Tibial artery (tissue), 4 donors: ENCODE data around the gene C5orf47.
A peak's percentile ranks its signal among the peaks of the same experiment; 100 is the strongest.

Source experiments
- DNase-seq, 2 donors: peaks; one replicate each; pipeline ENCODE4 v3.0.0-alpha.2; 2019
- H3K27ac ChIP-seq, 2 donors: fragments of 200-600 bp; sonication (generic) in 1 of 2; 1 replicate in 1 of 2; 2 replicates in 1 of 2; pipeline ENCODE4 v1.5.1; 2018 to 2019; ENCODE audit warnings: mild to moderate bottlenecking in 1 of 2
- H3K27me3 ChIP-seq, 2 donors: fragments of 200-600 bp; sonication (generic) in 1 of 2; one replicate each; pipeline versions ENCODE4 v1.5.1 to v1.6.0; 2016 to 2019
- H3K36me3 ChIP-seq, 3 donors: fragments of 200-600 bp; sonication (generic) in 2 of 3; one replicate each; pipeline ENCODE4 v1.5.1; 2016 to 2019; ENCODE audit warnings: mild to moderate bottlenecking in 2 of 3
- H3K4me1 ChIP-seq, 4 donors: fragments of 200-600 bp; sonication (generic) in 2 of 4; 1 replicate in 3 of 4; 2 replicates in 1 of 4; pipeline ENCODE4 v1.5.1; 2016 to 2019
- H3K4me3 ChIP-seq, 2 donors: fragments of 200-600 bp; sonication (generic) in 1 of 2; 1 replicate in 1 of 2; 2 replicates in 1 of 2; pipeline ENCODE4 v1.5.1; 2018 to 2019; ENCODE audit warnings: mild to moderate bottlenecking in 2 of 2
- H3K9me3 ChIP-seq, 3 donors: fragments of 200-600 bp; sonication (generic) in 1 of 3; one replicate each; pipeline ENCODE4 v1.5.1; 2016 to 2019
- intact Hi-C: fragments of 100-400 bp; cut with DNase I; formaldehyde crosslinking; loops from one replicate; pipeline ENCODE4 v1.15.0; 2023; ENCODE audit warnings: low total_unique reads
- TF ChIP-seq, protein P1 (sequence below), 2 experiments: fragments of 200-600 bp in 1 of 2; fragments of 450-650 bp in 1 of 2; IDR thresholded peaks; one replicate each; pipeline ENCODE4 v1.5.1; 2017 to 2019; ENCODE audit warnings: antibody characterized with exemption in 2 of 2, mild to moderate bottlenecking in 1 of 2, moderate library complexity in 1 of 2

The C5orf47 gene

DNA sequence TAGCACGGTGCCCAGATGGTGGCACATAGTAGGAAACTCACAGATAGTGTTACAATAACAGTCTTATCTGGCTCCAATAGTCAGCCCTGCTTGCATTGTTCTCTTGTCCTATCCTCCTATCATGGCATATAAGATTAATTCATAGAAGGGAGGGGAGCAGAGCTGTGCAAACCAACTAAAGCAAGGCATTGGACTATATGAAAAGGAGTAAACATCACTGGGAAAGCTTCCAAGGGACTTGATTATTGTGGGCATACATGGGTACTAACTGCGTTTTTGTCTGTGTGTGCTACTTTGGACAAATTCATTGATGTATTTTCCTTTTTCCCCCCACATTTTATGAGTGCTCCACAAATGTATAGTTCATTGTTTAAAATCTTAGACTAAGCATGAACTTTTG lies 43.8 kb upstream of the C5orf47 start:
- intact Hi-C loops = no loop called here
- no peak for DNase-seq
- no peaks in the 10 kb centered on the region for H3K27me3 ChIP-seq
- peaks cover 0 to 10% (median 2%) of the 10 kb centered on the region in 4 donors for H3K4me1 ChIP-seq
- peaks cover 22 to 52% (median 27%) of the 10 kb centered on the region in 3 donors for H3K36me3 ChIP-seq
- H3K9me3 ChIP-seq = no peaks in the 10 kb centered on the region
- no peak overlapping the region for H3K27ac ChIP-seq
- no peak overlapping the region for H3K4me3 ChIP-seq
- TF ChIP-seq, protein P1, sequence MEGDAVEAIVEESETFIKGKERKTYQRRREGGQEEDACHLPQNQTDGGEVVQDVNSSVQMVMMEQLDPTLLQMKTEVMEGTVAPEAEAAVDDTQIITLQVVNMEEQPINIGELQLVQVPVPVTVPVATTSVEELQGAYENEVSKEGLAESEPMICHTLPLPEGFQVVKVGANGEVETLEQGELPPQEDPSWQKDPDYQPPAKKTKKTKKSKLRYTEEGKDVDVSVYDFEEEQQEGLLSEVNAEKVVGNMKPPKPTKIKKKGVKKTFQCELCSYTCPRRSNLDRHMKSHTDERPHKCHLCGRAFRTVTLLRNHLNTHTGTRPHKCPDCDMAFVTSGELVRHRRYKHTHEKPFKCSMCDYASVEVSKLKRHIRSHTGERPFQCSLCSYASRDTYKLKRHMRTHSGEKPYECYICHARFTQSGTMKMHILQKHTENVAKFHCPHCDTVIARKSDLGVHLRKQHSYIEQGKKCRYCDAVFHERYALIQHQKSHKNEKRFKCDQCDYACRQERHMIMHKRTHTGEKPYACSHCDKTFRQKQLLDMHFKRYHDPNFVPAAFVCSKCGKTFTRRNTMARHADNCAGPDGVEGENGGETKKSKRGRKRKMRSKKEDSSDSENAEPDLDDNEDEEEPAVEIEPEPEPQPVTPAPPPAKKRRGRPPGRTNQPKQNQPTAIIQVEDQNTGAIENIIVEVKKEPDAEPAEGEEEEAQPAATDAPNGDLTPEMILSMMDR (IDR thresholded peaks at IDR 0.05) = no peak

DNA sequence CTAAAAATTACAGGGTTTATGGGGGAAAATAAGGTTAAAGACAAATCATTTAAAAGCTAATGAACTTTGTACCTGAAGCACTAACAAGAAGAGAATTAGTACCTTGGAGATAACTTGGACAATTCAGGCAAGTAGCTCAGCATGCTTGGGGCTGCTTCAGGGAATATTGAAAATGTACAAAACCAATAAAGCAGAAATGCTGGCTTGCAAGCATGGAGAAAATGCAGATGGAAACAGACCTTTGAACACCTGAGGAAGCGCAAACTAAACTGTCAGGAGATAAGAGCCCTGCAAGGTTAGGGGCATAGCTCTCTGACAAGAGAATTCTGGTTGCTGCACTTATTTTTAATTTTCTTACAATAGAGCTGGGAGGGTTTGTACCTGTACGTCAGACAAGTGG lies 42.6 kb upstream of the C5orf47 start:
- Histone ChIP-seq H3K4me1 (peaks cover 0 to 9% (median 2%) of the 10 kb centered on the region in 4 donors), H3K36me3 (peaks cover 33 to 64% (median 33%) of the 10 kb centered on the region in 3 donors), H3K4me3 (no peak overlapping the region), H3K27ac (no peak overlapping the region), H3K9me3 (no peaks in the 10 kb centered on the region), H3K27me3 (no peaks in the 10 kb centered on the region)
- no peak for DNase-seq
- TF ChIP-seq, protein P1 (IDR thresholded peaks at IDR 0.05) = no peak
- intact Hi-C loops = no loop called here

DNA sequence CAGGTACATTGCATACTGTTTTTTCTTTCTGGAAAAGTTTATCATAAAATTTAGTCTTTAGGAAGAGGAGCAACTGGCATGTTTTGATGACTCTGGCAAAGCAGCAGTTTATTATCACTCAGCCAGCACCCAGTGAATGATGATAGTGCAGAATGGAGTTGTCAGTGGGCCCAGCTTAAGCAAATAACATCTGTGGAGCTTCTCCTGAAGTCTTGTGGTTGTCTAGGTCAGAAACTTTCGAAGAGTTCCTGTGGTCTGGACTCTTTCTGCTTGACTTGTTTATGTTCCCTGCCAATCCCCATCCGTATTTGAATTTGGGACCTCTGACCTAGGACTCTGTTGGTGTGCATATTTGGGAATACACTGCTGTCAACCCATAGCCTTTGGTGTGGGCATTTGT lies 38.1 kb upstream of the C5orf47 start:
- DNase-seq = no peak
- no peaks in the 10 kb centered on the region for H3K9me3 ChIP-seq
- TF ChIP-seq, protein P1 (IDR thresholded peaks at IDR 0.05) = no peak
- H3K27me3 ChIP-seq = no peaks in the 10 kb centered on the region
- intact Hi-C loops = no loop called here
- H3K36me3 ChIP-seq = peaks cover 61 to 94% (median 62%) of the 10 kb centered on the region in 3 donors
- peaks cover 0 to 10% (median 0%) of the 10 kb centered on the region in 4 donors for H3K4me1 ChIP-seq
- no peak overlapping the region for H3K27ac ChIP-seq
- H3K4me3 ChIP-seq = no peak overlapping the region

GRCh38 chr5:173953528-173954090 lies 35.4 kb upstream of the C5orf47 start:
- intact Hi-C loops = no loop called here
- Histone ChIP-seq H3K4me1 (peaks cover 0 to 10% (median 0%) of the 10 kb centered on the region in 4 donors), H3K27me3 (no peaks in the 10 kb centered on the region), H3K27ac (no peak overlapping the region), H3K36me3 (peaks cover 54 to 72% (median 58%) of the 10 kb centered on the region in 3 donors), H3K9me3 (no peaks in the 10 kb centered on the region), H3K4me3 (no peak overlapping the region)
- TF ChIP-seq, protein P1 (IDR thresholded peaks at IDR 0.05) = no peak
- no peak for DNase-seq

- Histone ChIP-seq H3K27me3 (no peaks in the 10 kb centered on the region), H3K36me3 (peaks cover 48 to 63% (median 56%) of the 10 kb centered on the region in 3 donors), H3K4me1 (peaks cover 0 to 10% (median 0%) of the 10 kb centered on the region in 4 donors), H3K9me3 (no peaks in the 10 kb centered on the region), H3K27ac (peak overlapping the region; percentile 8 to 43), H3K4me3 (no peak overlapping the region)
- TF ChIP-seq, protein P1 (IDR thresholded peaks at IDR 0.05) = no peak
- intact Hi-C loops = no loop called here
- no peak for DNase-seq
These were observed 34.1 kb upstream of the C5orf47 start for GRCh38 chr5:173954671-173955521.
